C4-2B (cell line): Measurements from ENCODE around the gene ADAP2.

ENCODE experiments used
- CTCF ChIP-seq: fragments of 450-650 bp; conservative IDR thresholded peaks from 2 replicates; pipeline ENCODE4 v1.5.1; 2017; ENCODE audit warnings: mild to moderate bottlenecking
- ZFX ChIP-seq: fragments of 450-650 bp; IDR thresholded peaks from 2 replicates; pipeline ENCODE4 v1.6.1; 2017

GRCh38 chr17:30920683-30921543 is 832 bp upstream of the ADAP2 start:
- TF ChIP-seq CTCF (no peak), ZFX (no peak)
